WTC11 (cell line): Measurements from ENCODE around the gene DPP10. TPM values are rescaled to one million over a fixed set of nuclear protein-coding genes. Genes with fewer than 3 reads are reported as not detected.

Source experiments
- ATAC-seq: fragments of 200-7000 bp; cut with Tn5 transposase; 2 replicates; pipeline ENCODE4 v1.10.0; 2021; ENCODE audit warnings: mild to moderate bottlenecking, moderate library complexity
- CTCF ChIA-PET: fragments of 300-600 bp; sonication (Branson Sonifier 250); formaldehyde crosslinking; loops from one replicate; lab custom pipeline; 2021; ENCODE audit warnings: antibody characterized with exemption; lab: Charles Lee
- POLR2A ChIA-PET: fragments of 350-600 bp; sonication (Branson Sonifier 250); formaldehyde crosslinking; loops from one replicate; lab custom pipeline; 2021; ENCODE audit warnings: antibody characterized with exemption; lab: Charles Lee
- DNase-seq: peaks from one replicate; pipeline ENCODE4 v3.0.0; 2021; ENCODE audit warnings: low spot score
- H3K27ac Mint-ChIP-seq: 2 replicates; pipeline ENCODE4 v1.8.0; 2021; ENCODE audit warnings: mixed read lengths
- H3K27me3 Mint-ChIP-seq: 2 replicates; pipeline ENCODE4 v1.8.0; 2021; ENCODE audit warnings: low read depth, mild to moderate bottlenecking, moderate library complexity, mixed read lengths
- H3K36me3 Mint-ChIP-seq: 2 replicates; pipeline ENCODE4 v1.8.0; 2021; ENCODE audit warnings: mixed read lengths
- H3K4me1 Mint-ChIP-seq: 2 replicates; pipeline ENCODE4 v1.8.0; 2022; ENCODE audit warnings: mixed read lengths
- H3K4me3 Mint-ChIP-seq: 2 replicates; pipeline ENCODE4 v1.8.0; 2021; ENCODE audit warnings: mild to moderate bottlenecking, moderate library complexity, mixed read lengths
- H3K9me3 Mint-ChIP-seq: 2 replicates; pipeline ENCODE4 v1.8.0; 2021; ENCODE audit warnings: mixed read lengths
- ARID4B ChIP-seq: sonication (generic); formaldehyde crosslinking; IDR thresholded peaks from 2 replicates; pipeline ENCODE4 v1.8.0; 2023; ENCODE audit warnings: missing genetic modification reagents, mild to moderate bottlenecking, borderline replicate concordance
- E2F1 ChIP-seq: sonication (generic); formaldehyde crosslinking; IDR thresholded peaks from 2 replicates; pipeline ENCODE4 v1.8.0; 2022; ENCODE audit warnings: mild to moderate bottlenecking, missing genetic modification reagents
- E2F4 ChIP-seq: sonication (generic); formaldehyde crosslinking; IDR thresholded peaks from 2 replicates; pipeline ENCODE4 v1.8.1; 2022; ENCODE audit warnings: low read depth, mild to moderate bottlenecking, moderate library complexity, missing genetic modification reagents, borderline replicate concordance
- ETV6 ChIP-seq: sonication (generic); formaldehyde crosslinking; IDR thresholded peaks from 2 replicates; pipeline ENCODE4 v1.8.1; 2022; ENCODE audit warnings: mild to moderate bottlenecking, missing genetic modification reagents
- IRF2 ChIP-seq: sonication (generic); formaldehyde crosslinking; IDR thresholded peaks from 2 replicates; pipeline ENCODE4 v1.8.0; 2022; ENCODE audit warnings: low read depth, missing genetic modification reagents, borderline replicate concordance
- JUN ChIP-seq: sonication (generic); formaldehyde crosslinking; IDR thresholded peaks from 2 replicates; pipeline ENCODE4 v1.8.0; 2023; ENCODE audit warnings: mild to moderate bottlenecking, missing genetic modification reagents
- NFE2L1 ChIP-seq: sonication (generic); formaldehyde crosslinking; IDR thresholded peaks from 2 replicates; pipeline ENCODE4 v1.8.1; 2023; ENCODE audit warnings: missing genetic modification reagents
- NR2C2 ChIP-seq: sonication (generic); formaldehyde crosslinking; IDR thresholded peaks from 2 replicates; pipeline ENCODE4 v1.8.0; 2022; ENCODE audit warnings: mild to moderate bottlenecking, missing genetic modification reagents
- OVOL2 ChIP-seq: fragments of 250-450 bp; sonication (Bioruptor Pico); IDR thresholded peaks from 2 replicates; pipeline ENCODE4 v1.9.0; 2021; ENCODE audit warnings: mild to moderate bottlenecking, borderline replicate concordance
- PREB ChIP-seq: sonication (generic); formaldehyde crosslinking; IDR thresholded peaks from 2 replicates; pipeline ENCODE4 v1.8.1; 2022; ENCODE audit warnings: mild to moderate bottlenecking, missing genetic modification reagents, moderate library complexity, borderline replicate concordance
- RELA ChIP-seq: sonication (generic); formaldehyde crosslinking; IDR thresholded peaks from 2 replicates; pipeline ENCODE4 v1.8.1; 2022; ENCODE audit warnings: missing genetic modification reagents, mild to moderate bottlenecking, borderline replicate concordance
- RORB ChIP-seq: fragments of 250-450 bp; sonication (Bioruptor Pico); IDR thresholded peaks from 2 replicates; pipeline ENCODE4 v1.9.0; 2021; ENCODE audit warnings: mild to moderate bottlenecking
- SMAD4 ChIP-seq: sonication (generic); formaldehyde crosslinking; IDR thresholded peaks from 2 replicates; pipeline ENCODE4 v1.8.0; 2022; ENCODE audit warnings: mild to moderate bottlenecking, missing genetic modification reagents
- TEAD4 ChIP-seq: sonication (generic); formaldehyde crosslinking; IDR thresholded peaks from 2 replicates; pipeline ENCODE4 v1.8.0; 2022; ENCODE audit warnings: mild to moderate bottlenecking, missing genetic modification reagents
- total RNA-seq: library from RNA; stranded (reverse); gene quantifications from 3 replicates; pipeline ENCODE4 v1.2.3, GENCODE V29; 2021
- TF ChIP-seq, protein P1 (sequence below): fragments of 250-450 bp; sonication (Bioruptor Pico); IDR thresholded peaks from 2 replicates; pipeline ENCODE4 v1.9.0; 2021; ENCODE audit warnings: mild to moderate bottlenecking, borderline replicate concordance
- TF ChIP-seq, protein P2 (sequence below): sonication (generic); formaldehyde crosslinking; IDR thresholded peaks from 2 replicates; pipeline ENCODE4 v1.8.1; 2022; ENCODE audit warnings: missing genetic modification reagents, borderline replicate concordance

Gene DPP10
- total RNA-seq, 1 experiment from 2014 or later = 4.0 TPM

DNA sequence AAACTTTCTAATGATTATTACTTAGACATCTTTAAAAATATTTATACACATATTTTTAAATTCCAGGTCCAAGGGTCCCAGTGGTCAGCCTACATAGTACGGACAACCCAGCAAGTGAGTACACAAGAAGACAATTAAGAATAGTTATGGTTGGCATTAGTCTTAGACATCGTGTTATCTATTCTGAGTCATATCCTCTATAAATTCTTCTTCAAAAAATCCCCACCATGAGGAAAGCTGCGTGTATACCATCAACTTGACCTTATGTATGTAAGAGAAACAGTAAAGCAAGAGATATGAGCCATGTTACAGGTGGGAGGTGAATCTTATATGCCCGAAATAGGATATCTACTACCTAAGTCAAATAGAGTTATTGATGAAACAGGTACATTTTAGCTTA lies 1339.8 kb downstream of the DPP10 start:
- no peak overlapping the region for H3K27ac Mint-ChIP-seq
- H3K27me3 Mint-ChIP-seq = no peaks in the 10 kb centered on the region; the same call in 1 of the 2 replicates
- H3K4me3 Mint-ChIP-seq = no peak overlapping the region
- ATAC-seq (no peak), DNase-seq (no peak)
- H3K36me3 Mint-ChIP-seq = peaks cover 28% of the 10 kb centered on the region
- no peaks in the 10 kb centered on the region for H3K4me1 Mint-ChIP-seq
- CTCF ChIA-PET = no interaction called here
- TF ChIP-seq PREB (CRISPR knock-in tag) (no peak), OVOL2 (CRISPR knock-in tag) (no peak), E2F4 (no peak), TEAD4 (CRISPR knock-in tag) (no peak), ARID4B (CRISPR knock-in tag) (no peak), RORB (CRISPR knock-in tag) (no peak), SMAD4 (no peak), NFE2L1 (no peak), NR2C2 (no peak)
- TF ChIP-seq, protein P1, sequence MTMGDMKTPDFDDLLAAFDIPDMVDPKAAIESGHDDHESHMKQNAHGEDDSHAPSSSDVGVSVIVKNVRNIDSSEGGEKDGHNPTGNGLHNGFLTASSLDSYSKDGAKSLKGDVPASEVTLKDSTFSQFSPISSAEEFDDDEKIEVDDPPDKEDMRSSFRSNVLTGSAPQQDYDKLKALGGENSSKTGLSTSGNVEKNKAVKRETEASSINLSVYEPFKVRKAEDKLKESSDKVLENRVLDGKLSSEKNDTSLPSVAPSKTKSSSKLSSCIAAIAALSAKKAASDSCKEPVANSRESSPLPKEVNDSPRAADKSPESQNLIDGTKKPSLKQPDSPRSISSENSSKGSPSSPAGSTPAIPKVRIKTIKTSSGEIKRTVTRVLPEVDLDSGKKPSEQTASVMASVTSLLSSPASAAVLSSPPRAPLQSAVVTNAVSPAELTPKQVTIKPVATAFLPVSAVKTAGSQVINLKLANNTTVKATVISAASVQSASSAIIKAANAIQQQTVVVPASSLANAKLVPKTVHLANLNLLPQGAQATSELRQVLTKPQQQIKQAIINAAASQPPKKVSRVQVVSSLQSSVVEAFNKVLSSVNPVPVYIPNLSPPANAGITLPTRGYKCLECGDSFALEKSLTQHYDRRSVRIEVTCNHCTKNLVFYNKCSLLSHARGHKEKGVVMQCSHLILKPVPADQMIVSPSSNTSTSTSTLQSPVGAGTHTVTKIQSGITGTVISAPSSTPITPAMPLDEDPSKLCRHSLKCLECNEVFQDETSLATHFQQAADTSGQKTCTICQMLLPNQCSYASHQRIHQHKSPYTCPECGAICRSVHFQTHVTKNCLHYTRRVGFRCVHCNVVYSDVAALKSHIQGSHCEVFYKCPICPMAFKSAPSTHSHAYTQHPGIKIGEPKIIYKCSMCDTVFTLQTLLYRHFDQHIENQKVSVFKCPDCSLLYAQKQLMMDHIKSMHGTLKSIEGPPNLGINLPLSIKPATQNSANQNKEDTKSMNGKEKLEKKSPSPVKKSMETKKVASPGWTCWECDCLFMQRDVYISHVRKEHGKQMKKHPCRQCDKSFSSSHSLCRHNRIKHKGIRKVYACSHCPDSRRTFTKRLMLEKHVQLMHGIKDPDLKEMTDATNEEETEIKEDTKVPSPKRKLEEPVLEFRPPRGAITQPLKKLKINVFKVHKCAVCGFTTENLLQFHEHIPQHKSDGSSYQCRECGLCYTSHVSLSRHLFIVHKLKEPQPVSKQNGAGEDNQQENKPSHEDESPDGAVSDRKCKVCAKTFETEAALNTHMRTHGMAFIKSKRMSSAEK = no peak
- TF ChIP-seq, protein P2, sequence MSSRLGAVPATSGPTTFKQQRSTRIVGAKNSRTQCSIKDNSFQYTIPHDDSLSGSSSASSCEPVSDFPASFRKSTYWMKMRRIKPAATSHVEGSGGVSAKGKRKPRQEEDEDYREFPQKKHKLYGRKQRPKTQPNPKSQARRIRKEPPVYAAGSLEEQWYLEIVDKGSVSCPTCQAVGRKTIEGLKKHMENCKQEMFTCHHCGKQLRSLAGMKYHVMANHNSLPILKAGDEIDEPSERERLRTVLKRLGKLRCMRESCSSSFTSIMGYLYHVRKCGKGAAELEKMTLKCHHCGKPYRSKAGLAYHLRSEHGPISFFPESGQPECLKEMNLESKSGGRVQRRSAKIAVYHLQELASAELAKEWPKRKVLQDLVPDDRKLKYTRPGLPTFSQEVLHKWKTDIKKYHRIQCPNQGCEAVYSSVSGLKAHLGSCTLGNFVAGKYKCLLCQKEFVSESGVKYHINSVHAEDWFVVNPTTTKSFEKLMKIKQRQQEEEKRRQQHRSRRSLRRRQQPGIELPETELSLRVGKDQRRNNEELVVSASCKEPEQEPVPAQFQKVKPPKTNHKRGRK (CRISPR knock-in tag) = no peak
- peaks cover 30% of the 10 kb centered on the region for H3K9me3 Mint-ChIP-seq
- POLR2A ChIA-PET = no interaction called here

- POLR2A ChIA-PET = no interaction called here
- H3K9me3 Mint-ChIP-seq = peaks cover 20% of the 10 kb centered on the region
- CTCF ChIA-PET = no interaction called here
- no peaks in the 10 kb centered on the region for H3K27me3 Mint-ChIP-seq
- no peak overlapping the region for H3K4me3 Mint-ChIP-seq
- no peak overlapping the region for H3K27ac Mint-ChIP-seq
- no peak for ATAC-seq
- no peaks in the 10 kb centered on the region; the same call in 1 of the 2 replicates for H3K36me3 Mint-ChIP-seq
- no peak for TF ChIP-seq RELA (CRISPR knock-in tag)
- TF ChIP-seq JUN = no peak
- TF ChIP-seq PREB (CRISPR knock-in tag) = no peak
- no peak for TF ChIP-seq ETV6 (CRISPR knock-in tag)
- no peak for TF ChIP-seq E2F1 (CRISPR knock-in tag)
- TF ChIP-seq IRF2 (CRISPR knock-in tag) = no peak
- no peak for DNase-seq
- no peaks in the 10 kb centered on the region for H3K4me1 Mint-ChIP-seq
Observed at GRCh38 chr2:115796078-115796477, 1353.6 kb downstream of the DPP10 start.
